ENCODE results near the gene ZBTB12.
"Not testable (repeated sequence)": the region's sequence is repeated elsewhere in the genome, so short reads cannot be mapped to it uniquely, and the experiment has no call there.

DNA sequence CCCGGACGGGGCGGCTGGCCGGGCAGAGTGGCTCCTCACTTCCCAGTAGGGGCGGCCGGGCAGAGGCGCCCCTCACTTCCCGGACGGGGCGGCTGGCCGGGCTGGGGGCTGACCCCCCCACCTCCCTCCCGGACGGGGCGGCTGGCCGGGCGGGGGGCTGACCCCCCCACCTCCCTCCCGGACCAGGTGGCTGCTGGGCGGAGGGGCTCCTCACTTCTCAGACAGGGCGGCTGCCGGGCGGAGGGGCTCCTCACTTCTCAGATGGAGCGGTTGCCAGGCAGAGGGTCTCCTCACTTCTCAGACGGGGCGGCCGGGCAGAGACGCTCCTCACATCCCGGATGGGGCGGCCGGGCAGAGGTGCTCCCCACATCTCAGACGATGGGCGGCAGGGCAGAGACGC lies 30.3 kb upstream of the ZBTB12 start:
- TF ChIP-seq, protein P1, sequence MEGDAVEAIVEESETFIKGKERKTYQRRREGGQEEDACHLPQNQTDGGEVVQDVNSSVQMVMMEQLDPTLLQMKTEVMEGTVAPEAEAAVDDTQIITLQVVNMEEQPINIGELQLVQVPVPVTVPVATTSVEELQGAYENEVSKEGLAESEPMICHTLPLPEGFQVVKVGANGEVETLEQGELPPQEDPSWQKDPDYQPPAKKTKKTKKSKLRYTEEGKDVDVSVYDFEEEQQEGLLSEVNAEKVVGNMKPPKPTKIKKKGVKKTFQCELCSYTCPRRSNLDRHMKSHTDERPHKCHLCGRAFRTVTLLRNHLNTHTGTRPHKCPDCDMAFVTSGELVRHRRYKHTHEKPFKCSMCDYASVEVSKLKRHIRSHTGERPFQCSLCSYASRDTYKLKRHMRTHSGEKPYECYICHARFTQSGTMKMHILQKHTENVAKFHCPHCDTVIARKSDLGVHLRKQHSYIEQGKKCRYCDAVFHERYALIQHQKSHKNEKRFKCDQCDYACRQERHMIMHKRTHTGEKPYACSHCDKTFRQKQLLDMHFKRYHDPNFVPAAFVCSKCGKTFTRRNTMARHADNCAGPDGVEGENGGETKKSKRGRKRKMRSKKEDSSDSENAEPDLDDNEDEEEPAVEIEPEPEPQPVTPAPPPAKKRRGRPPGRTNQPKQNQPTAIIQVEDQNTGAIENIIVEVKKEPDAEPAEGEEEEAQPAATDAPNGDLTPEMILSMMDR (IDR thresholded peaks at IDR 0.05 in 8 of 11, conservative IDR thresholded peaks at IDR 0.05 in 3 of 11): not testable (repeated sequence)
- not testable (repeated sequence) for TF ChIP-seq POLR2A, POLR2AphosphoS5 (IDR thresholded peaks at IDR 0.05)

All from spleen (tissue), 7 donors.